Measurements from ENCODE around the gene RBP4. TPM values are rescaled to one million over a fixed set of nuclear protein-coding genes. Genes with fewer than 3 reads are reported as not detected.

The RBP4 gene
- not detected in 2 replicates for total RNA-seq (2011; cell fraction: chromatin; rRNA removed; ENCODE audit: low replicate concordance)
- not detected in 2 replicates for total RNA-seq (2011; cell fraction: nucleolus; rRNA removed)
- not detected in 2 replicates for total RNA-seq (2011; cell fraction: nucleoplasm; rRNA removed)
- not detected in 2 replicates for total RNA-seq (2014; rRNA removed)
- total RNA-seq (2014; rRNA removed; fragmentation: Illumina TruSeq; extraction: Trizol): not detected in 2 replicates
- not detected in 2 replicates for total RNA-seq (2015; rRNA removed; fragmentation: Illumina TruSeq; extraction: Trizol)
- 0.91 and 2.0 TPM in 2 replicates for total RNA-seq (2021)
- not detected in 2 replicates for polyA plus RNA-seq (2011; rRNA removed)
- polyA plus RNA-seq (2011; cell fraction: cytosol; rRNA removed): not detected in 2 replicates
- not detected in 2 replicates for polyA plus RNA-seq (2011; cell fraction: nucleus; rRNA removed)
- polyA plus RNA-seq (2012): not detected in 2 replicates
- polyA plus RNA-seq (2014; fragmentation: Illumina TruSeq; extraction: Trizol): not detected in 2 replicates
- polyA plus RNA-seq (2014; fragmentation: Nextera tagmentation; extraction: Ambion mirVana): not detected
- polyA plus RNA-seq (2014; rRNA removed): not detected in 2 replicates
- polyA minus RNA-seq (2011; rRNA and poly(A)+ RNA removed): not detected in 2 replicates
- polyA minus RNA-seq (2011; cell fraction: cytosol; rRNA and poly(A)+ RNA removed): not detected in 2 replicates
- not detected in 2 replicates for polyA minus RNA-seq (2011; cell fraction: nucleus; rRNA and poly(A)+ RNA removed)
- Bru-seq, nascent RNA: not detected
- not detected for BruChase-seq, experiment 1, labeled RNA remaining after a 2-hour chase
- not detected for BruChase-seq, experiment 2, labeled RNA remaining after a 6-hour chase
- long read RNA-seq, experiment 1: 0 reads
- long read RNA-seq, experiment 2: 0 reads
- long read RNA-seq, experiment 3: 0 reads

- BruUV-seq (replicated peaks): no TSS peak
Observed at GRCh38 chr10:93601146-93601773, at the start of gene RBP4. Gene RBP4 (minus strand): TSS chr10:93601235. CDS start chr10:93601028, 207 bp downstream.

More at GRCh38 chr10:93601146-93601773, at the start of gene RBP4:
- Histone ChIP-seq H3K9me1 (ENCODE audit: control insufficient read depth, insufficient read depth, low read length) (no peaks in the 10 kb centered on the region), H2AFZ (ENCODE audit: low read depth, low read length) (no peak within 1 kb of the TSS), H3K79me2 (ENCODE audit: control insufficient read depth, insufficient read depth, low read length) (no peaks in the 10 kb centered on the region), H3K4me3 (no peak within 1 kb of the TSS), H3K27ac (ENCODE audit: extremely low read depth, low read depth, low read length) (no peak within 1 kb of the TSS), H3K36me3 (ENCODE audit: control insufficient read depth, insufficient read depth, low read length) (no peaks in the 10 kb centered on the region), H3K9ac (ENCODE audit: insufficient read depth in 1 of 2, low read depth in 2 of 2, low read length in 2 of 2) (no peak within 1 kb of the TSS), H3K9me3 (replicated peaks; ENCODE audit: control insufficient read depth, insufficient read depth, low read depth, low read length) (no peaks in the 10 kb centered on the region), H4K20me1 (replicated peaks; ENCODE audit: control insufficient read depth, insufficient read depth, low read length) (no peaks in the 10 kb centered on the region), H3K4me2 (ENCODE audit: insufficient read depth, low read length) (no peak within 1 kb of the TSS), H3K4me1 (replicated peaks in 1 of 2; ENCODE audit: control insufficient read depth in 2 of 2, insufficient read depth in 2 of 2, low read length in 2 of 2) (no peaks in the 10 kb centered on the region; a peak in 1 of 5 replicates), H3K27me3 (ENCODE audit: control insufficient read depth in 2 of 2, insufficient read depth in 2 of 2, low read length in 2 of 2) (peaks cover 9 to 28% of the 10 kb centered on the region in 2 experiments; a peak in 3 of 5 replicates)
- ATAC-seq (no peak), DNase-seq (ENCODE audit: extremely low read depth in 1 of 4, low spot score in 3 of 4) (no peak), FAIRE-seq (no peak)
- ChIA-PET CTCF (ENCODE audit: low intra/inter-chr PET ratio) (no interaction called here), POLR2A (no interaction called here)
- in situ Hi-C loops (cut with MboI): no loop called here
- intact Hi-C loops (cut with micrococcal nuclease): no loop called here
- 2% methylated on average over 7 of the region's 63 CpGs for WGBS (ENCODE audit: insufficient coverage, low coverage, missing lambda C conversion rate)
- TF ChIP-seq, protein P1, sequence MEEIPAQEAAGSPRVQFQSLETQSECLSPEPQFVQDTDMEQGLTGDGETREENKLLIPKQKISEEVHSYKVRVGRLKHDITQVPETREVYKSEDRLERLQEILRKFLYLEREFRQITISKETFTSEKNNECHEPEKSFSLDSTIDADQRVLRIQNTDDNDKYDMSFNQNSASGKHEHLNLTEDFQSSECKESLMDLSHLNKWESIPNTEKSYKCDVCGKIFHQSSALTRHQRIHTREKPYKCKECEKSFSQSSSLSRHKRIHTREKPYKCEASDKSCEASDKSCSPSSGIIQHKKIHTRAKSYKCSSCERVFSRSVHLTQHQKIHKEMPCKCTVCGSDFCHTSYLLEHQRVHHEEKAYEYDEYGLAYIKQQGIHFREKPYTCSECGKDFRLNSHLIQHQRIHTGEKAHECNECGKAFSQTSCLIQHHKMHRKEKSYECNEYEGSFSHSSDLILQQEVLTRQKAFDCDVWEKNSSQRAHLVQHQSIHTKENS (CRISPR knock-in tag; IDR thresholded peaks at IDR 0.05): no peak
- TF ChIP-seq POLR2AphosphoS5 (IDR thresholded peaks at IDR 0.05; ENCODE audit: control insufficient read depth, insufficient read depth, low read depth, low read length) (no peak), SMAD4 (CRISPR knock-in tag; conservative IDR thresholded peaks at IDR 0.05) (no peak), ZNF449 (CRISPR knock-in tag; IDR thresholded peaks at IDR 0.05) (no peak)
